ENCODE data around the gene RAB7A. TPM values are rescaled to one million over a fixed set of nuclear protein-coding genes. Genes with fewer than 3 reads are reported as not detected.
A peak's percentile ranks its signal among the peaks of the same experiment; 100 is the strongest.

Gene RAB7A
- total and polyA plus RNA-seq, 2 of the 8 experiments (the other 6 are each of a cell fraction or from before 2014, with no cell fraction given) = 179 to 195 TPM

GRCh38 chr3:128784232-128784631, 58.2 kb downstream of the RAB7A start:
- H3K18ac ChIP-seq (ENCODE audit: extremely low read depth, low read length) = no peak overlapping the region
- no peak overlapping the region for H3K4ac ChIP-seq (replicated peaks; ENCODE audit: insufficient read length, low read depth, low read length)
- no peak overlapping the region for H2BK12ac ChIP-seq (ENCODE audit: low read depth, low read length)
- CTCF ChIA-PET (ENCODE audit: partially characterized antibody) = interaction anchor here (0.6 to 4.7 kb wide), 10 partner anchors 11 to 708 kb away, joined by 3 to 36 read pairs (median 4); no protein-coding TSS in a partner anchor
- no peak overlapping the region for H3K23ac ChIP-seq (ENCODE audit: insufficient read length)
- POLR2A ChIA-PET (ENCODE audit: partially characterized antibody) = interaction anchor here (0.9 kb wide), 1 partner anchor 104 kb away, joined by 3 read pairs; no protein-coding TSS in a partner anchor
- no peak overlapping the region for H3K4me2 ChIP-seq (ENCODE audit: insufficient read depth in 1 of 2, low read depth in 2 of 2, low read length in 2 of 2)
- no peak overlapping the region for H4K8ac ChIP-seq (ENCODE audit: extremely low read depth, insufficient read depth, low read length)
- H3K27ac ChIP-seq (ENCODE audit: low read depth, low read length) = no peak overlapping the region
- H3K36me3 ChIP-seq (ENCODE audit: control insufficient read depth in 2 of 4, insufficient read depth in 4 of 4, low read length in 3 of 4) = no peaks in the 10 kb centered on the region
- H4K91ac ChIP-seq (replicated peaks; ENCODE audit: insufficient read length, low read length) = no peak overlapping the region
- no peaks in the 10 kb centered on the region; the same call in 1 of the 2 replicates for H3K23me2 ChIP-seq (ENCODE audit: low read depth, low read length)
- no peak overlapping the region for H2BK20ac ChIP-seq (ENCODE audit: low read length)
- H2AK5ac ChIP-seq (ENCODE audit: low read depth, low read length) = no peak overlapping the region
- no peak overlapping the region for H2BK5ac ChIP-seq (ENCODE audit: low read depth, low read length)
- no peak overlapping the region for H2BK15ac ChIP-seq (ENCODE audit: low read length)
- peaks cover 25 to 39% of the 10 kb centered on the region in 2 experiments for H4K20me1 ChIP-seq (replicated peaks in 1 of 2; ENCODE audit: control insufficient read depth in 1 of 2, insufficient read depth in 2 of 2, low read length in 2 of 2)
- WGBS, 2 experiments (ENCODE audit: extremely low coverage in 1 of 2, insufficient coverage in 1 of 2, insufficient read length in 1 of 2, insufficient replicate concordance in 2 of 2, low coverage in 1 of 2, low lambda C conversion rate in 2 of 2, missing lambda C conversion rate in 1 of 2) = 62% methylated on average over 7 of the region's 7 CpGs; no CpG with 5 or more reads in 1 of the 2 experiments
- H3K79me1 ChIP-seq (ENCODE audit: low read depth, low read length) = peaks cover 16% of the 10 kb centered on the region
- H3K14ac ChIP-seq (ENCODE audit: insufficient read length) = no peak overlapping the region
- no peak overlapping the region for H3K56ac ChIP-seq (replicated peaks; ENCODE audit: insufficient read length, low read depth, low read length)
- H3K27me3 ChIP-seq (replicated peaks in 1 of 4; ENCODE audit: control insufficient read depth in 3 of 4, extremely low read depth in 1 of 4, insufficient read depth in 3 of 4, low read length in 3 of 4) = no peaks in the 10 kb centered on the region
- peak; percentile 91 for FAIRE-seq
- H2AFZ ChIP-seq (ENCODE audit: low read length) = no peak overlapping the region
- H3K9ac ChIP-seq (replicated peaks in 1 of 4; ENCODE audit: extremely low read depth in 1 of 4, low read depth in 3 of 4, low read length in 3 of 4) = no peak overlapping the region
- H3K4me3 ChIP-seq (ENCODE audit: extremely low read depth in 1 of 4, insufficient read depth in 2 of 4, low read depth in 3 of 4, low read length in 4 of 4) = no peak overlapping the region
- no peak overlapping the region for H2BK120ac ChIP-seq (replicated peaks; ENCODE audit: low read depth, low read length)
- no peak overlapping the region for H4K5ac ChIP-seq (ENCODE audit: insufficient read length, low read depth, low read length)
- H3K4me1 ChIP-seq (replicated peaks in 1 of 4; ENCODE audit: control insufficient read depth in 3 of 4, insufficient read depth in 4 of 4, low read length in 3 of 4) = peaks cover 2 to 17% (median 13%) of the 10 kb centered on the region in 4 experiments; a peak in 6 of 7 replicates
- no peaks in the 10 kb centered on the region for H3K9me3 ChIP-seq (ENCODE audit: insufficient read depth in 2 of 2, low read depth in 1 of 2, low read length in 1 of 2)
- H3K79me2 ChIP-seq (ENCODE audit: control insufficient read depth in 1 of 2, insufficient read depth in 2 of 2, low read length in 2 of 2) = peaks cover 10 to 98% of the 10 kb centered on the region in 2 experiments
- peak; percentile 39 to 83 for DNase-seq (ENCODE audit: low read depth in 1 of 2, low spot score in 2 of 2)
- no peak for TF ChIP-seq POLR2AphosphoS5 (IDR thresholded peaks at IDR 0.05; ENCODE audit: low read depth, low read length)
- TF ChIP-seq ATF3 (IDR thresholded peaks at IDR 0.05; ENCODE audit: insufficient read depth, low read depth, low read length) = no peak
- no peak for TF ChIP-seq POLR2A (IDR thresholded peaks at IDR 0.05; ENCODE audit: control extremely low read depth in 1 of 2, low read depth in 2 of 2, low read length in 2 of 2)
- no peak for TF ChIP-seq EP300 (IDR thresholded peaks at IDR 0.05; ENCODE audit: borderline replicate concordance in 1 of 2, low read depth in 2 of 2, low read length in 2 of 2)
- no peak for TF ChIP-seq BCL11A (IDR thresholded peaks at IDR 0.05; ENCODE audit: low read depth in 2 of 2, low read length in 2 of 2)
- TF ChIP-seq MAFK (IDR thresholded peaks at IDR 0.05; ENCODE audit: low read depth, low read length) = no peak; the same call in 1 of the 2 replicates
- peak; percentile 73 to 74 for TF ChIP-seq RAD21 (IDR thresholded peaks at IDR 0.05 in 1 of 2, conservative IDR thresholded peaks at IDR 0.05 in 1 of 2; ENCODE audit: low read depth in 2 of 2, low read length in 2 of 2)
- TF ChIP-seq CTBP2 (IDR thresholded peaks at IDR 0.05; ENCODE audit: borderline replicate concordance, insufficient read depth, insufficient read length, low read length) = no peak
- no peak for TF ChIP-seq ZNF274 (IDR thresholded peaks at IDR 0.05; ENCODE audit: borderline replicate concordance, extremely low read depth, low read length)
- no peak for TF ChIP-seq USF2 (IDR thresholded peaks at IDR 0.05; ENCODE audit: low read length)
- no peak for TF ChIP-seq SIX5 (IDR thresholded peaks at IDR 0.05; ENCODE audit: low read depth, low read length)

Measured in H1 (cell line).